Measurements from ENCODE around the gene C4orf50.

Gene C4orf50

GRCh38 chr4:5854929-5855328, 163.3 kb downstream of the C4orf50 start:
- Histone ChIP-seq H3K9me3 (no peaks in the 10 kb centered on the region), H3K4me1 (no peaks in the 10 kb centered on the region), H3K4me3 (ENCODE audit: low read depth, low read length) (no peak overlapping the region), H3K36me3 (peaks cover 90% of the 10 kb centered on the region), H3K27me3 (no peaks in the 10 kb centered on the region)
- DNase-seq, result no peak
- TF ChIP-seq, protein P1, sequence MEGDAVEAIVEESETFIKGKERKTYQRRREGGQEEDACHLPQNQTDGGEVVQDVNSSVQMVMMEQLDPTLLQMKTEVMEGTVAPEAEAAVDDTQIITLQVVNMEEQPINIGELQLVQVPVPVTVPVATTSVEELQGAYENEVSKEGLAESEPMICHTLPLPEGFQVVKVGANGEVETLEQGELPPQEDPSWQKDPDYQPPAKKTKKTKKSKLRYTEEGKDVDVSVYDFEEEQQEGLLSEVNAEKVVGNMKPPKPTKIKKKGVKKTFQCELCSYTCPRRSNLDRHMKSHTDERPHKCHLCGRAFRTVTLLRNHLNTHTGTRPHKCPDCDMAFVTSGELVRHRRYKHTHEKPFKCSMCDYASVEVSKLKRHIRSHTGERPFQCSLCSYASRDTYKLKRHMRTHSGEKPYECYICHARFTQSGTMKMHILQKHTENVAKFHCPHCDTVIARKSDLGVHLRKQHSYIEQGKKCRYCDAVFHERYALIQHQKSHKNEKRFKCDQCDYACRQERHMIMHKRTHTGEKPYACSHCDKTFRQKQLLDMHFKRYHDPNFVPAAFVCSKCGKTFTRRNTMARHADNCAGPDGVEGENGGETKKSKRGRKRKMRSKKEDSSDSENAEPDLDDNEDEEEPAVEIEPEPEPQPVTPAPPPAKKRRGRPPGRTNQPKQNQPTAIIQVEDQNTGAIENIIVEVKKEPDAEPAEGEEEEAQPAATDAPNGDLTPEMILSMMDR (IDR thresholded peaks at IDR 0.05; ENCODE audit: low read depth, low read length), result no peak

GRCh38 chr4:5852523-5853202, 165.6 kb downstream of the C4orf50 start:
- TF ChIP-seq, protein P1 (IDR thresholded peaks at IDR 0.05; ENCODE audit: low read depth, low read length), result no peak
- H3K9me3 ChIP-seq, result no peaks in the 10 kb centered on the region
- no peak for DNase-seq
- no peaks in the 10 kb centered on the region for H3K4me1 ChIP-seq
- H3K27me3 ChIP-seq, result no peaks in the 10 kb centered on the region
- H3K36me3 ChIP-seq, result peaks cover 90% of the 10 kb centered on the region
- no peak overlapping the region for H3K4me3 ChIP-seq (ENCODE audit: low read depth, low read length)

- no peak overlapping the region for H3K4me3 ChIP-seq (ENCODE audit: low read depth, low read length)
- H3K4me1 ChIP-seq, result no peaks in the 10 kb centered on the region
- DNase-seq, result no peak
- no peaks in the 10 kb centered on the region for H3K9me3 ChIP-seq
- no peaks in the 10 kb centered on the region for H3K27me3 ChIP-seq
- TF ChIP-seq, protein P1 (IDR thresholded peaks at IDR 0.05; ENCODE audit: low read depth, low read length), result no peak
- peaks cover 91% of the 10 kb centered on the region for H3K36me3 ChIP-seq
These were observed 166.5 kb downstream of the C4orf50 start for GRCh38 chr4:5851637-5852301.
